ENCODE measurements around the gene HOXB3. TPM values are rescaled to one million over a fixed set of nuclear protein-coding genes. Genes with fewer than 3 reads are reported as not detected.
A peak's percentile ranks its signal among the peaks of the same experiment; 100 is the strongest.

HOXB3 gene
- total and polyA plus RNA-seq, 2 of the 4 experiments (the other 2 are of a cell fraction): 6.3 to 59.6 TPM

DNA sequence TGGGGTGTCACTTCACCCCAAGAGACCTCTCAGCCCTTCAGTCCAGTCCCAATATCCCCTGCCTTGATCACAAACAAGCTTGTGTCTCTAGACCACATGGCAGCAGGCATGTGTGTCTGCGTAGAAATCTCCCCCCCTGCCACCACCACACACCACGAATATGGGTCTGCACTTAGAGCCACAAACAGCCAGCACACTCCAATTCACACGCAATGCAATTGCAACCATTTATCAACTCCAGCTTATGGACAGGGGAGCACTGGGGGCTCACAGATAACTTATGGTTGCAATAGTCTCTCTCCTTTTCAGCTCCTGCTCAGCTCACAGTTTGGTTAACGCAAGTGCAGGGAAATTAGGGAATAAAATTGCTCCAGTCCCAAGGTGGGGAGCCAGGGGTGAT lies 33.5 kb upstream of the HOXB3 start:
- Histone ChIP-seq H3K9ac (ENCODE audit: low read depth, low read length) (no peak overlapping the region), H3K23ac (ENCODE audit: low read depth, low read length) (peak overlapping the region; percentile 34; the same call in 1 of the 2 replicates), H4K91ac (ENCODE audit: insufficient read depth, low read depth, low read length) (no peak overlapping the region), H3K27me3 (ENCODE audit: control insufficient read depth, insufficient read depth, low read length) (peaks cover 98% of the 10 kb centered on the region), H3K18ac (ENCODE audit: low read depth, low read length) (no peak overlapping the region), H3K4me1 (ENCODE audit: control insufficient read depth, insufficient read depth, low read length) (no peaks in the 10 kb centered on the region; the same call in 1 of the 2 replicates), H3K14ac (replicated peaks; ENCODE audit: low read depth, low read length) (no peak overlapping the region), H4K5ac (ENCODE audit: low read depth, low read length) (no peak overlapping the region), H2BK20ac (ENCODE audit: low read depth, low read length) (no peak overlapping the region), H2AFZ (replicated peaks; ENCODE audit: low read length, poor library complexity) (no peak overlapping the region), H3K79me1 (ENCODE audit: low read depth in 1 of 2, low read length in 2 of 2) (no peaks in the 10 kb centered on the region), H2AK5ac (ENCODE audit: low read depth, low read length) (no peak overlapping the region), H3K56ac (ENCODE audit: extremely low read depth, insufficient read depth, low read length) (no peak overlapping the region), H3K4me2 (ENCODE audit: low read depth, low read length) (no peak overlapping the region), H3K27ac (ENCODE audit: insufficient read depth, low read length) (no peak overlapping the region), H2BK15ac (ENCODE audit: low read depth, low read length) (no peak overlapping the region), H3K9me1 (ENCODE audit: insufficient read depth, low read length) (no peaks in the 10 kb centered on the region; the same call in 1 of the 2 replicates), H4K20me1 (ENCODE audit: insufficient read depth, low read length) (peaks cover 11% of the 10 kb centered on the region; the same call in 1 of the 2 replicates), H2BK120ac (ENCODE audit: low read depth, low read length) (no peak overlapping the region), H3K9me3 (ENCODE audit: control insufficient read depth, insufficient read depth, low read length) (peaks cover 14% of the 10 kb centered on the region), H4K8ac (ENCODE audit: low read depth in 2 of 2, low read length in 2 of 2) (no peak overlapping the region), H3K4ac (ENCODE audit: low read depth, low read length) (no peak overlapping the region), H3K36me3 (ENCODE audit: control insufficient read depth, insufficient read depth, low read length) (no peaks in the 10 kb centered on the region), H2AK9ac (replicated peaks; ENCODE audit: low read depth, low read length, poor library complexity) (no peak overlapping the region), H3K4me3 (ENCODE audit: insufficient read depth, low read depth, low read length) (no peak overlapping the region), H2BK5ac (ENCODE audit: low read depth, low read length, poor library complexity, severe bottlenecking) (no peak overlapping the region)
- CTCF ChIA-PET: interaction anchor here (1.0 to 1.1 kb wide), 2 partner anchors 288 to 598 kb away, joined by 3 to 4 read pairs; no protein-coding TSS in a partner anchor
- TF ChIP-seq CHD1 (IDR thresholded peaks at IDR 0.05; ENCODE audit: low read depth, low read length): no peak
- no TSS peak for BruUV-seq (replicated peaks)
- intact Hi-C loops (cut with micrococcal nuclease) (no loop called here), in situ Hi-C loops (cut with MboI; ENCODE audit: low sequenced_read_pairs) (loop anchor here (10.0 kb wide), 1 partner anchor 459 kb away; no protein-coding TSS in a partner anchor), dilution Hi-C loops (cut with HindIII; ENCODE audit: low sequenced_read_pairs, unreplicated experiment) (no loop called here)
- 16% methylated on average over 2 of the region's 4 CpGs; no CpG with 5 or more reads in 1 of the 2 experiments for WGBS, 2 experiments (ENCODE audit: extremely low coverage in 2 of 2, insufficient read length in 1 of 2)
- POLR2A ChIA-PET (ENCODE audit: unreplicated experiment): no interaction called here
- DNase-seq (no peak), ATAC-seq (ENCODE audit: low read depth) (no peak)
